Astrocyte (in vitro differentiated cells and primary cell): ENCODE measurements around the gene IGF1R.

Experiments
- EZH2 ChIP-seq: IDR thresholded peaks from 2 replicates; pipeline ENCODE4 v1.6.1; 2012; ENCODE audit warnings: mild to moderate bottlenecking, low read length, inconsistent platforms; ENCODE audit not compliant: insufficient read depth
- TF ChIP-seq, protein P1 (sequence below): IDR thresholded peaks from 2 replicates; pipeline ENCODE4 v1.5.1; 2011; ENCODE audit warnings: low read depth, mild to moderate bottlenecking, inconsistent platforms, low read length, moderate library complexity; ENCODE audit not compliant: insufficient read depth

DNA sequence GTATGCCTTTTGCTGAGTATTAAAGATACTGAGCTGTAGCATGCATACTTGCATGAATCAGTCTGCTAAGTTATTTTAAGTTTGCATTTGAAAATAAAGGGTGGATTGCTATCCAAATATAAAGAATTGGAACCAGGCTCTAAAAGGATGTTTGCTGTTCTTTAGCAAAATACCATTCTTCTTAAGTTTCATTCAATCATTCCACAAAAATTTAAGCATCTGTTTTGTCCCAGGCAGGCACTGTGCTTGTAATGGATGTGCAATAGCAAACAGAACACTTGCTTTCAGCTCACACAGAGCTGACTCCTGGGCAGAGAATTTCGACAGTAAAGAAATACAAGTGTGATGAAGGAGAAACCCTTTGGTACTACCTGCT, 208.2 kb downstream of the IGF1R start:
- TF ChIP-seq, protein P1, sequence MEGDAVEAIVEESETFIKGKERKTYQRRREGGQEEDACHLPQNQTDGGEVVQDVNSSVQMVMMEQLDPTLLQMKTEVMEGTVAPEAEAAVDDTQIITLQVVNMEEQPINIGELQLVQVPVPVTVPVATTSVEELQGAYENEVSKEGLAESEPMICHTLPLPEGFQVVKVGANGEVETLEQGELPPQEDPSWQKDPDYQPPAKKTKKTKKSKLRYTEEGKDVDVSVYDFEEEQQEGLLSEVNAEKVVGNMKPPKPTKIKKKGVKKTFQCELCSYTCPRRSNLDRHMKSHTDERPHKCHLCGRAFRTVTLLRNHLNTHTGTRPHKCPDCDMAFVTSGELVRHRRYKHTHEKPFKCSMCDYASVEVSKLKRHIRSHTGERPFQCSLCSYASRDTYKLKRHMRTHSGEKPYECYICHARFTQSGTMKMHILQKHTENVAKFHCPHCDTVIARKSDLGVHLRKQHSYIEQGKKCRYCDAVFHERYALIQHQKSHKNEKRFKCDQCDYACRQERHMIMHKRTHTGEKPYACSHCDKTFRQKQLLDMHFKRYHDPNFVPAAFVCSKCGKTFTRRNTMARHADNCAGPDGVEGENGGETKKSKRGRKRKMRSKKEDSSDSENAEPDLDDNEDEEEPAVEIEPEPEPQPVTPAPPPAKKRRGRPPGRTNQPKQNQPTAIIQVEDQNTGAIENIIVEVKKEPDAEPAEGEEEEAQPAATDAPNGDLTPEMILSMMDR: no peak
- TF ChIP-seq EZH2: no peak
